ENCODE results near the gene TPCN2. TPM values are rescaled to one million over a fixed set of nuclear protein-coding genes. Genes with fewer than 3 reads are reported as not detected.

The TPCN2 gene
- total RNA-seq, 1 experiment from 2014 or later = 63.6 TPM

DNA sequence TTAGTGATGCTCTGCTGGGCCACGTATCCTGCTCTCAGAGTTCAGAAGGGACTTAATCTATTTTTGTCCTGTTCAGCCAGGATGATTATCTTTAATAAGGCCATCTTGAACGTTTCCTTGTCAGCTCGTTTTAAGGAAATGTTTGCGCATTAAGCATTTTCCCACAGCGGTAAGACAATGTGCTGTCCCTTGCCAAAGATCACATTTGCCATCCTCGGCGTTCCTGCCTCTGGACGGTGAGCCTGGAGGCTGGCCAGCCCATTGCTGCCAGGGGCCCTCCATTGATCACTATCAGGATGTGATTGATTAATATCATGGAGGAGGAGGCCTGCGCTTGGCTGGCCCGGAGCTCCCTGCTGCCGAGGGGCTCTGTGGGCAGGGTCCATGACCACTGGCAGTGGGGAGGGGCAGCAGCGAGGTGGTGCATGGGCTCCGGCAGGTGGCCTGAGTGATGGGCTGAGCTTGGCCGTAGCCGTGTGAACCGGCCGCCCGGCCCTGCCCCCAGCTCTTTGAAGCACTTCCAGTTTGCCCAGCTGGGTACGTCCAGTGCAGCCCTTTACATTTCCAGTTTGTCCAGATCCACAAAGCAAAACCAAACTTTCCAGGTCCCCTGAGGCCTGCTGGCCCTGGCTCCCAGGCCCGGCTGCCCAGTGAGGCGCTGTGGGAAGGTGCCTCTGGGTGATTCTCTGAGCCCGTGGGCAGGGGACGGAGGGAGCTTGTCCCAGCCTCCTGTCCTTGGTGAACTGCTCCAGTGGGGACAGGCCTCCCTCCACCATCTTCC is 57.5 kb downstream of the TPCN2 start:
- H3K27me3 ChIP-seq (replicated peaks; ENCODE audit: control insufficient read depth, insufficient read depth, low read length) = no peaks in the 10 kb centered on the region
- ChIA-PET POLR2A (interaction anchor here (0.5 to 0.6 kb wide), 2 partner anchors 9 to 264 kb away, joined by 4 to 5 read pairs; no protein-coding TSS in a partner anchor), CTCF (interaction anchor here (1.0 to 1.8 kb wide), 5 partner anchors 9 to 556 kb away, joined by 3 to 7 read pairs (median 4); no protein-coding TSS in a partner anchor)
- Mint-ChIP-seq H3K27me3 (ENCODE audit: insufficient read depth, unreplicated experiment) (no peaks in the 10 kb centered on the region), H3K36me3 (ENCODE audit: insufficient read depth, unreplicated experiment) (no peaks in the 10 kb centered on the region), H3K4me1 (ENCODE audit: low read depth, unreplicated experiment) (peaks cover 8% of the 10 kb centered on the region), H3K4me3 (ENCODE audit: unreplicated experiment) (no peak overlapping the region), H3K27ac (ENCODE audit: unreplicated experiment) (no peak overlapping the region), H3K9me3 (ENCODE audit: unreplicated experiment) (peaks cover 24% of the 10 kb centered on the region)
- TF ChIP-seq, protein P1, sequence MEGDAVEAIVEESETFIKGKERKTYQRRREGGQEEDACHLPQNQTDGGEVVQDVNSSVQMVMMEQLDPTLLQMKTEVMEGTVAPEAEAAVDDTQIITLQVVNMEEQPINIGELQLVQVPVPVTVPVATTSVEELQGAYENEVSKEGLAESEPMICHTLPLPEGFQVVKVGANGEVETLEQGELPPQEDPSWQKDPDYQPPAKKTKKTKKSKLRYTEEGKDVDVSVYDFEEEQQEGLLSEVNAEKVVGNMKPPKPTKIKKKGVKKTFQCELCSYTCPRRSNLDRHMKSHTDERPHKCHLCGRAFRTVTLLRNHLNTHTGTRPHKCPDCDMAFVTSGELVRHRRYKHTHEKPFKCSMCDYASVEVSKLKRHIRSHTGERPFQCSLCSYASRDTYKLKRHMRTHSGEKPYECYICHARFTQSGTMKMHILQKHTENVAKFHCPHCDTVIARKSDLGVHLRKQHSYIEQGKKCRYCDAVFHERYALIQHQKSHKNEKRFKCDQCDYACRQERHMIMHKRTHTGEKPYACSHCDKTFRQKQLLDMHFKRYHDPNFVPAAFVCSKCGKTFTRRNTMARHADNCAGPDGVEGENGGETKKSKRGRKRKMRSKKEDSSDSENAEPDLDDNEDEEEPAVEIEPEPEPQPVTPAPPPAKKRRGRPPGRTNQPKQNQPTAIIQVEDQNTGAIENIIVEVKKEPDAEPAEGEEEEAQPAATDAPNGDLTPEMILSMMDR (IDR thresholded peaks at IDR 0.05; ENCODE audit: insufficient read depth in 1 of 2, low read depth in 1 of 2, low read length in 1 of 2, severe bottlenecking in 1 of 2, unreplicated experiment in 1 of 2) = no peak
- DNase-seq = peak in 1 of 2 experiments; percentile 56
- H3K4me1 ChIP-seq = peaks cover 12% of the 10 kb centered on the region; the same call in 1 of the 2 replicates
- intact Hi-C loops (cut with micrococcal nuclease; ENCODE audit: unreplicated experiment) = no loop called here
- peaks cover 15% of the 10 kb centered on the region for H3K9me3 ChIP-seq
- H3K4me3 ChIP-seq (ENCODE audit: low read depth, low read length) = no peak overlapping the region
- peaks cover 3% of the 10 kb centered on the region; the same call in 1 of the 2 replicates for H3K36me3 ChIP-seq (ENCODE audit: control insufficient read depth, insufficient read depth, low read length)
- no TSS peak for BruUV-seq (replicated peaks)

DNA sequence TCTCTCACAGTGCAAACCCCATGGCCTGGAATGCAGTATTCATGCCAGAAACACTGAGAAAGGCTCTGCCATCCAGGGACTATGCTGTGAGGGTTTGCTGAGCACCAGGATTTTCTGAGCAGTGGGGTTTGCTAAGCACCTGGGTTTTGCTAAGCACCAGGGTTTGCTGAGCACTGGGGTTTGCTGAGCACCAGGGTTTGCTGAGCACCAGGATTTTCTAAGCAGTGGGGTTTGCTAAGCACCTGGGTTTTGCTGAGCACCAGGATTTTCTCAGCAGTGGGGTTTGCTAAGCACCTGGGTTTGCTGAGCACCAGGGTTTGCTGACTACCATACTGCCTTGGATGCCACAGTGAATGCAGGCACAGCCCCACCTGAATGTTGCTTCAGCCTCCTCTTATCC is 58.7 kb downstream of the TPCN2 start:
- CTCF ChIA-PET = interaction anchor here (0.5 kb wide), 1 partner anchor 792 kb away, joined by 3 read pairs; no protein-coding TSS in a partner anchor
- no TSS peak for BruUV-seq (replicated peaks)
- TF ChIP-seq, protein P1 (IDR thresholded peaks at IDR 0.05; ENCODE audit: insufficient read depth in 1 of 2, low read depth in 1 of 2, low read length in 1 of 2, severe bottlenecking in 1 of 2, unreplicated experiment in 1 of 2) = no peak
- H3K27me3 ChIP-seq (replicated peaks; ENCODE audit: control insufficient read depth, insufficient read depth, low read length) = no peaks in the 10 kb centered on the region
- intact Hi-C loops (cut with micrococcal nuclease; ENCODE audit: unreplicated experiment) = no loop called here
- peaks cover 15% of the 10 kb centered on the region for H3K9me3 ChIP-seq
- peaks cover 3% of the 10 kb centered on the region; the same call in 1 of the 2 replicates for H3K36me3 ChIP-seq (ENCODE audit: control insufficient read depth, insufficient read depth, low read length)
- peaks cover 24% of the 10 kb centered on the region for H3K9me3 Mint-ChIP-seq (ENCODE audit: unreplicated experiment)
- POLR2A ChIA-PET = no interaction called here
- H3K4me3 Mint-ChIP-seq (ENCODE audit: unreplicated experiment) = no peak overlapping the region
- H3K27ac Mint-ChIP-seq (ENCODE audit: unreplicated experiment) = no peak overlapping the region
- H3K4me1 Mint-ChIP-seq (ENCODE audit: low read depth, unreplicated experiment) = peaks cover 7% of the 10 kb centered on the region
- no peaks in the 10 kb centered on the region for H3K36me3 Mint-ChIP-seq (ENCODE audit: insufficient read depth, unreplicated experiment)
- no peak for DNase-seq
- H3K4me1 ChIP-seq = peaks cover 22% of the 10 kb centered on the region
- no peak overlapping the region for H3K4me3 ChIP-seq (ENCODE audit: low read depth, low read length)
- no peaks in the 10 kb centered on the region for H3K27me3 Mint-ChIP-seq (ENCODE audit: insufficient read depth, unreplicated experiment)

DNA sequence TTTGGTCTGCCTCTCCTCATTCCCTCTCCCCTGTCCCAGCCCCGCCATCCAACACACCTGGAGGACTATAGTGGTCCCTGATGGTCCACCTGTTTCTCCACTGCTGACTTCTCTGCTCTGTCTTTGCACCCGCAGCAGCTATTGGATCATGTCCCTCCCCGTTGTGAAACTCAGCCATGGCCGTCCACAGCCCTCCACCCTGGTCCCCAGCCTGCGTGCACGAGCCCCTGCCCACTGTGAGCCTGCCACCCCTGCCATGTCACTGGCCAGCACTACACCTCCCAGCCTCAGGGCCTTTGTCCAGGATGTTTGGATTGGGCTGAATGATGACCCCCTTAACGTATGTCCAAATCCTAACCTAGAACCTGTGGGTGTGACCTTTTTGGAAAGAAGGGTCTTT is 59.3 kb downstream of the TPCN2 start:
- H3K27me3 Mint-ChIP-seq (ENCODE audit: insufficient read depth, unreplicated experiment) = no peaks in the 10 kb centered on the region
- no peak overlapping the region for H3K4me3 Mint-ChIP-seq (ENCODE audit: unreplicated experiment)
- no peak for DNase-seq
- intact Hi-C loops (cut with micrococcal nuclease; ENCODE audit: unreplicated experiment) = no loop called here
- Histone ChIP-seq H3K4me1 (peaks cover 28% of the 10 kb centered on the region), H3K9me3 (peaks cover 15% of the 10 kb centered on the region), H3K36me3 (ENCODE audit: control insufficient read depth, insufficient read depth, low read length) (peaks cover 3% of the 10 kb centered on the region; the same call in 1 of the 2 replicates), H3K27me3 (replicated peaks; ENCODE audit: control insufficient read depth, insufficient read depth, low read length) (no peaks in the 10 kb centered on the region), H3K4me3 (ENCODE audit: low read depth, low read length) (no peak overlapping the region)
- CTCF ChIA-PET = interaction anchor here (0.6 kb wide), 1 partner anchor 166 kb away, joined by 6 read pairs; no protein-coding TSS in a partner anchor
- H3K9me3 Mint-ChIP-seq (ENCODE audit: unreplicated experiment) = peaks cover 24% of the 10 kb centered on the region
- no peaks in the 10 kb centered on the region for H3K36me3 Mint-ChIP-seq (ENCODE audit: insufficient read depth, unreplicated experiment)
- no TSS peak for BruUV-seq (replicated peaks)
- peaks cover 3% of the 10 kb centered on the region for H3K4me1 Mint-ChIP-seq (ENCODE audit: low read depth, unreplicated experiment)
- TF ChIP-seq, protein P1 (IDR thresholded peaks at IDR 0.05; ENCODE audit: insufficient read depth in 1 of 2, low read depth in 1 of 2, low read length in 1 of 2, severe bottlenecking in 1 of 2, unreplicated experiment in 1 of 2) = no peak
- no peak overlapping the region for H3K27ac Mint-ChIP-seq (ENCODE audit: unreplicated experiment)
- POLR2A ChIA-PET = no interaction called here

Data from Caco-2 (cell line).